T-cell (primary cell): Measurements from ENCODE around the gene RALGAPA2. TPM values are rescaled to one million over a fixed set of nuclear protein-coding genes. Genes with fewer than 3 reads are reported as not detected.
"Not testable (repeated sequence)": the region's sequence is repeated elsewhere in the genome, so short reads cannot be mapped to it uniquely, and the experiment has no call there.

Experiments used
- ATAC-seq, 4 experiments: fragments of 200-7000 bp in 3 of 4; fragments of 150-1000 bp in 1 of 4; cut with Tn5 transposase; replicated peaks in 1 of 4; 1 replicate in 3 of 4; 2 replicates in 1 of 4; pipeline ENCODE4 v1.10.0; 2021; ENCODE audit warnings: moderate library complexity in 3 of 4, mild to moderate bottlenecking in 2 of 4, moderate number of reproducible peaks in 1 of 4
- CTCF ChIA-PET, 2 donors: fragments of 300-600 bp; sonication (Branson Sonifier 250); formaldehyde crosslinking; loops; one replicate each; lab custom pipeline; 2022; ENCODE audit warnings: antibody characterized with exemption in 2 of 2; lab: Charles Lee
- POLR2A ChIA-PET, 2 donors: fragments of 300-600 bp; sonication (Branson Sonifier 250); formaldehyde crosslinking; loops; one replicate each; lab custom pipeline; 2022; ENCODE audit warnings: antibody characterized with exemption in 2 of 2; lab: Charles Lee
- DNase-seq, 35 experiments: peaks; one replicate each; pipeline versions ENCODE4 v3.0.0 to v3.0.0-alpha.2; 2013 to 2023
- H3K27ac ChIP-seq: one replicate; pipeline ENCODE4 v1.5.1; 2013; ENCODE audit warnings: low read length
- H3K27me3 ChIP-seq, 2 experiments: replicated peaks in 1 of 2; 1 replicate in 1 of 2; 2 replicates in 1 of 2; pipeline versions ENCODE4 v1.6.1 to v1.7.0; 2013; ENCODE audit warnings: low read length in 1 of 2, mixed read lengths in 1 of 2; ENCODE audit not compliant: control insufficient read depth in 2 of 2, insufficient read depth in 2 of 2; ENCODE audit errors: extremely low read depth in 1 of 2
- H3K36me3 ChIP-seq, 2 donors: 1 replicate in 1 of 2; 2 replicates in 1 of 2; pipeline versions ENCODE4 v1.6.1 to v1.7.0; 2013; ENCODE audit warnings: low read length in 1 of 2; ENCODE audit not compliant: control insufficient read depth in 2 of 2, insufficient read depth in 1 of 2; ENCODE audit errors: extremely low read depth in 1 of 2
- H3K4me1 ChIP-seq, 2 experiments: 1 replicate in 1 of 2; 2 replicates in 1 of 2; pipeline versions ENCODE4 v1.6.1 to v1.7.0; 2013; ENCODE audit warnings: low read length in 2 of 2, mixed read lengths in 1 of 2; ENCODE audit not compliant: insufficient read depth in 2 of 2, control insufficient read depth in 1 of 2; ENCODE audit errors: extremely low read depth in 1 of 2
- H3K4me3 ChIP-seq, 2 donors: 1 replicate in 1 of 2; 2 replicates in 1 of 2; pipeline versions ENCODE4 v1.5.1 to v1.7.0; 2013; ENCODE audit warnings: mild to moderate bottlenecking in 2 of 2, low read length in 1 of 2, moderate library complexity in 1 of 2; ENCODE audit not compliant: control insufficient read depth in 1 of 2; ENCODE audit errors: extremely low read depth in 1 of 2
- H3K9me3 ChIP-seq: 2 replicates; pipeline ENCODE4 v1.7.0; 2013
- H3K27ac Mint-ChIP-seq, 2 donors: one replicate each; pipeline ENCODE4 v1.8.0; 2020 to 2021; ENCODE audit warnings: mild to moderate bottlenecking in 2 of 2, mixed read lengths in 2 of 2
- H3K27me3 Mint-ChIP-seq, 2 donors: one replicate each; pipeline ENCODE4 v1.8.0; 2021 to 2022; ENCODE audit warnings: mixed read lengths in 2 of 2
- H3K36me3 Mint-ChIP-seq: one replicate; pipeline ENCODE4 v1.8.0; 2021; ENCODE audit warnings: mixed read lengths
- H3K4me1 Mint-ChIP-seq, 3 donors: one replicate each; pipeline ENCODE4 v1.8.0; 2020 to 2022; ENCODE audit warnings: mixed read lengths in 3 of 3, mild to moderate bottlenecking in 1 of 3
- H3K4me3 Mint-ChIP-seq, 3 donors: one replicate each; pipeline ENCODE4 v1.8.0; 2020 to 2022; ENCODE audit warnings: mild to moderate bottlenecking in 3 of 3, mixed read lengths in 3 of 3, moderate library complexity in 3 of 3
- H3K9me3 Mint-ChIP-seq, 3 donors: one replicate each; pipeline ENCODE4 v1.8.0; 2020 to 2022; ENCODE audit warnings: mixed read lengths in 3 of 3
- WGBS: methylation state at CpG from one replicate; pipeline ENCODE4 v1.1.5; 2013; ENCODE audit warnings: missing lambda C conversion rate; ENCODE audit not compliant: insufficient coverage; 5-methylcytosine and 5-hydroxymethylcytosine counted together
- total RNA-seq, 35 experiments: library from RNA in 6 of 35; stranded (reverse) in 6 of 35; fragments of 120-200 nt in 1 of 35; gene quantifications; one replicate each; pipeline versions ENCODE4 v1.2.1 to v1.2.4 and lab custom pipeline; 2013 to 2026

RALGAPA2 gene
- total RNA-seq, 5 donors from 2014 or later (not counting 1 experiment from before 2014, with no cell fraction given) = 28.0 to 36.1 (median 31.7) TPM

GRCh38 chr20:20355503-20355902 lies 356.9 kb downstream of the RALGAPA2 start:
- H3K27me3 Mint-ChIP-seq = peaks cover 25 to 29% of the 10 kb centered on the region in 2 donors
- ATAC-seq, CTCF ChIA-PET: not testable (repeated sequence)

DNA sequence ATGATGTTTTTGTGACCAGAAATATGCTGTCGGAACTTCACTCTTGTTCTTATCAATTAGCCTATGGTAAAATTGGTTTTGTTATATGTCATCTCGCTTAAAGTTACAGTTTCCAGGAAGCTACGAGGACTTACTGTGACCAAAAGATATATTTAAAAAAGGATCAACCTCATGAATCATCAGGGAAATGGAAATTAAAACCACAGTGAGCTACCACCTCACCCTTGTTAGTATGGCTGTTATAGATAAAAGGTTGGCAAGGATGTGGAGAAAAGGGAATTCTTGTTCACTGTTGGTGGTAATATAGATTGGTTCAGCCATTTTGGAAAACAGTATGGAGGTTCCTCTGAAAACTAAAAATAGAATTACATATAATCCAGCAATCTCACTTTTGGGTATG lies 358.9 kb downstream of the RALGAPA2 start:
- H3K27me3 Mint-ChIP-seq = peaks cover 22 to 27% of the 10 kb centered on the region in 2 donors
- peaks cover 0 to 7% (median 0%) of the 10 kb centered on the region in 3 donors for H3K9me3 Mint-ChIP-seq
- H3K4me1 Mint-ChIP-seq = peaks cover 0 to 2% (median 0%) of the 10 kb centered on the region in 3 donors
- Histone ChIP-seq H3K27ac (no peak overlapping the region), H3K4me1 (no peaks in the 10 kb centered on the region), H3K36me3 (no peaks in the 10 kb centered on the region), H3K9me3 (no peaks in the 10 kb centered on the region), H3K4me3 (no peak overlapping the region), H3K27me3 (peaks cover 1 to 6% of the 10 kb centered on the region in 2 experiments)
- H3K4me3 Mint-ChIP-seq = no peak overlapping the region
- ChIA-PET CTCF (no interaction called here), POLR2A (no interaction called here)
- H3K36me3 Mint-ChIP-seq = no peaks in the 10 kb centered on the region
- no CpG with 5 or more reads among the region's 3 CpGs for WGBS
- ATAC-seq = no peak
- H3K27ac Mint-ChIP-seq = no peak overlapping the region
- no peak for DNase-seq

More at GRCh38 chr20:20355503-20355902, 356.9 kb downstream of the RALGAPA2 start:
- H3K36me3 Mint-ChIP-seq, H3K4me3 ChIP-seq, H3K9me3 Mint-ChIP-seq, H3K4me3 Mint-ChIP-seq, H3K27ac ChIP-seq, H3K27ac Mint-ChIP-seq, POLR2A ChIA-PET, H3K9me3 ChIP-seq, H3K27me3 ChIP-seq, DNase-seq, H3K36me3 ChIP-seq: not testable (repeated sequence)
- peaks cover 10 to 12% (median 11%) of the 10 kb centered on the region in 3 donors for H3K4me1 Mint-ChIP-seq
- H3K4me1 ChIP-seq = peaks cover 4 to 11% of the 10 kb centered on the region in 2 experiments

GRCh38 chr20:20344476-20344875 lies 368.0 kb downstream of the RALGAPA2 start:
- peaks cover 0 to 5% (median 4%) of the 10 kb centered on the region in 3 donors for H3K9me3 Mint-ChIP-seq
- no peak for DNase-seq
- no peak overlapping the region for H3K27ac Mint-ChIP-seq
- ATAC-seq = no peak
- ChIA-PET CTCF (no interaction called here), POLR2A (no interaction called here)
- Histone ChIP-seq H3K9me3 (no peaks in the 10 kb centered on the region), H3K27ac (no peak overlapping the region), H3K27me3 (peaks cover 0 to 11% of the 10 kb centered on the region in 2 experiments), H3K4me1 (no peaks in the 10 kb centered on the region), H3K4me3 (no peak overlapping the region), H3K36me3 (no peaks in the 10 kb centered on the region)
- H3K36me3 Mint-ChIP-seq = no peaks in the 10 kb centered on the region
- H3K4me3 Mint-ChIP-seq = no peak overlapping the region
- peaks cover 4 to 10% of the 10 kb centered on the region in 2 donors for H3K27me3 Mint-ChIP-seq
- no peaks in the 10 kb centered on the region for H3K4me1 Mint-ChIP-seq
- WGBS = no CpG with 5 or more reads among the region's 4 CpGs

GRCh38 chr20:20343932-20344331 lies 368.5 kb downstream of the RALGAPA2 start:
- no peak for ATAC-seq
- Mint-ChIP-seq H3K9me3 (peaks cover 0 to 5% (median 4%) of the 10 kb centered on the region in 3 donors), H3K27ac (no peak overlapping the region), H3K4me1 (no peaks in the 10 kb centered on the region), H3K36me3 (no peaks in the 10 kb centered on the region), H3K27me3 (peaks cover 4 to 10% of the 10 kb centered on the region in 2 donors), H3K4me3 (no peak overlapping the region)
- Histone ChIP-seq H3K4me1 (no peaks in the 10 kb centered on the region), H3K36me3 (no peaks in the 10 kb centered on the region), H3K9me3 (no peaks in the 10 kb centered on the region), H3K4me3 (no peak overlapping the region), H3K27me3 (peaks cover 0 to 11% of the 10 kb centered on the region in 2 experiments), H3K27ac (no peak overlapping the region)
- ChIA-PET CTCF (no interaction called here), POLR2A (no interaction called here)
- 86% methylated on average over 2 of the region's 7 CpGs for WGBS
- no peak for DNase-seq
